B cell (primary cell): ENCODE data around the gene RNGTT.

Experiments
- CTCF ChIP-seq: fragments of 200-600 bp; IDR thresholded peaks from one replicate; pipeline ENCODE4 v1.8.0; 2022; ENCODE audit warnings: antibody characterized with exemption, mild to moderate bottlenecking
- EZH2 ChIP-seq: IDR thresholded peaks from 2 replicates; pipeline ENCODE4 v1.6.1; 2012; ENCODE audit warnings: borderline replicate concordance, low read depth, mild to moderate bottlenecking, moderate library complexity, low read length; ENCODE audit not compliant: insufficient read depth, poor library complexity, severe bottlenecking

- no peak for TF ChIP-seq CTCF
- no peak for TF ChIP-seq EZH2
These were observed 279.7 kb downstream of the RNGTT start for GRCh38 chr6:88683734-88684133.
